Lung (tissue), 12 donors: ENCODE data around the gene QRICH2. TPM values are rescaled to one million over a fixed set of nuclear protein-coding genes. Genes with fewer than 3 reads are reported as not detected.

ENCODE experiments used
- ATAC-seq: fragments of 200-7000 bp; cut with Tn5 transposase; one replicate; pipeline ENCODE4 v1.9.1; 2020; ENCODE audit warnings: moderate number of reproducible peaks; ENCODE audit not compliant: insufficient read depth, low FRiP score
- DNase-seq, 3 donors: peaks; one replicate each; pipeline ENCODE4 v3.0.0-alpha.2; 2013 to 2017
- H3K27ac ChIP-seq, 2 donors: one replicate each; pipeline ENCODE4 v1.5.1; 2013; ENCODE audit warnings: mild to moderate bottlenecking in 2 of 2, moderate library complexity in 2 of 2, control low read depth in 1 of 2, inconsistent platforms in 1 of 2, low read depth in 1 of 2, low read length in 1 of 2
- H3K27me3 ChIP-seq, 3 donors: one replicate each; pipeline ENCODE4 v1.5.1; 2013; ENCODE audit warnings: low read length in 2 of 3; ENCODE audit not compliant: control insufficient read depth in 3 of 3, insufficient read depth in 3 of 3
- H3K36me3 ChIP-seq, 4 donors: one replicate each; pipeline ENCODE4 v1.5.1; 2013; ENCODE audit warnings: low read length in 4 of 4, mild to moderate bottlenecking in 1 of 4, moderate library complexity in 1 of 4; ENCODE audit not compliant: control insufficient read depth in 4 of 4, insufficient read depth in 4 of 4
- H3K4me1 ChIP-seq, 5 donors: one replicate each; pipeline ENCODE4 v1.5.1; 2013; ENCODE audit warnings: low read length in 5 of 5, mild to moderate bottlenecking in 2 of 5, moderate library complexity in 1 of 5; ENCODE audit not compliant: control insufficient read depth in 5 of 5, insufficient read depth in 5 of 5
- H3K4me3 ChIP-seq: one replicate; pipeline ENCODE4 v1.5.1; 2013; ENCODE audit warnings: mild to moderate bottlenecking, control low read depth, moderate library complexity
- H3K9ac ChIP-seq, 2 donors: one replicate each; pipeline ENCODE4 v1.5.1; 2013; ENCODE audit warnings: low read length in 2 of 2, control low read depth in 1 of 2; ENCODE audit not compliant: insufficient read depth in 1 of 2
- H3K9me3 ChIP-seq, 4 donors: one replicate each; pipeline ENCODE4 v1.5.1; 2013; ENCODE audit warnings: low read length in 3 of 4, mild to moderate bottlenecking in 1 of 4, moderate library complexity in 1 of 4; ENCODE audit not compliant: control insufficient read depth in 4 of 4, insufficient read depth in 3 of 4
- CTCF ChIP-seq: IDR thresholded peaks from 2 replicates; pipeline ENCODE4 v1.5.1; 2012; ENCODE audit warnings: mild to moderate bottlenecking; ENCODE audit errors: control extremely low read depth, extremely low read depth
- WGBS, 2 donors: extraction: QIAGEN DNeasy Blood & Tissue Kit; methylation state at CpG; one replicate each; pipeline ENCODE4 v1.1.7; 2013; 5-methylcytosine and 5-hydroxymethylcytosine counted together
- polyA plus RNA-seq, 2 donors: library from polyadenylated mRNA; stranded (reverse); fragments of 200-250 nt; gene quantifications; one replicate each; pipeline ENCODE4 v1.2.1, GENCODE V29; 2013
- total RNA-seq, 2 donors: library from RNA; depleted of rRNA in 1 of 2; stranded (reverse); fragments of >200 nt in 1 of 2; gene quantifications; one replicate each; pipeline ENCODE4 v1.2.1, GENCODE V29; 2014 to 2021
- donor health status: control.
- donor health status: control.
- donor health status: Bipolar disorder and iron deficiency.
- donor health status: healthy.
- donor health status: DM: yes; HTN: yes; CAD: no.

QRICH2 gene
- total and polyA plus RNA-seq, 4 donors, result 2.3 to 4.7 (median 2.7) TPM

- DNase-seq (no peak), ATAC-seq (no peak)
- Histone ChIP-seq H3K4me3 (no peak overlapping the region), H3K9me3 (no peaks in the 10 kb centered on the region), H3K9ac (no peak overlapping the region), H3K27me3 (no peaks in the 10 kb centered on the region), H3K36me3 (no peaks in the 10 kb centered on the region), H3K4me1 (peaks cover 0 to 8% (median 1%) of the 10 kb centered on the region in 5 donors), H3K27ac (no peak overlapping the region)
- no peak for TF ChIP-seq CTCF
- WGBS, 2 donors, result 54 to 57% methylated on average over 13 of the region's 13 CpGs
Measured at GRCh38 chr17:76354747-76355310, 46.8 kb upstream of the QRICH2 start.

DNA sequence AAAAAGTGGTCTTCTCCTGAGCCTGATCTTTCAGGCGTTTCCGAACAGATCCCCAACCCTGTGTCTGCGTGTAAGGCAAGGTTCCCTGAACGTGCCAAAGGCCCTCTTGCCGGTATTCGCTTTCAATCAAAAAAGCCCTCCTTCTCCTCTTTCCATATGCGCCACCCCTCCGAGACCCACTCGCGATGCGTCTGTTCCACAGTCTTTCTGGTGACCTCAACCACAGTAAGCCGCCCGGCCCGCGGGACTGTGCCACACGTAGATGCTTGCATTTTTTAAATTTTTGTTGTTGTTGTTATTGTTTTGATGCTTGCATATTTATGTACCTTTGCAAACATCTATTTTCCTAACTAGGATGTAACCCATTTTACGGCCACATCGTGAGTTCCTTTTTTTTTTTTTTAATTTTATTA lies 46.2 kb upstream of the QRICH2 start:
- Histone ChIP-seq H3K4me1 (peaks cover 0 to 8% (median 1%) of the 10 kb centered on the region in 5 donors), H3K27me3 (no peaks in the 10 kb centered on the region), H3K9me3 (no peaks in the 10 kb centered on the region), H3K27ac (no peak overlapping the region), H3K4me3 (peak overlapping the region; percentile 82), H3K36me3 (no peaks in the 10 kb centered on the region), H3K9ac (no peak overlapping the region)
- no peak for DNase-seq
- ATAC-seq, result no peak
- WGBS, 2 donors, result 1 to 2% methylated on average over 18 of the region's 18 CpGs
- TF ChIP-seq CTCF, result no peak

DNA sequence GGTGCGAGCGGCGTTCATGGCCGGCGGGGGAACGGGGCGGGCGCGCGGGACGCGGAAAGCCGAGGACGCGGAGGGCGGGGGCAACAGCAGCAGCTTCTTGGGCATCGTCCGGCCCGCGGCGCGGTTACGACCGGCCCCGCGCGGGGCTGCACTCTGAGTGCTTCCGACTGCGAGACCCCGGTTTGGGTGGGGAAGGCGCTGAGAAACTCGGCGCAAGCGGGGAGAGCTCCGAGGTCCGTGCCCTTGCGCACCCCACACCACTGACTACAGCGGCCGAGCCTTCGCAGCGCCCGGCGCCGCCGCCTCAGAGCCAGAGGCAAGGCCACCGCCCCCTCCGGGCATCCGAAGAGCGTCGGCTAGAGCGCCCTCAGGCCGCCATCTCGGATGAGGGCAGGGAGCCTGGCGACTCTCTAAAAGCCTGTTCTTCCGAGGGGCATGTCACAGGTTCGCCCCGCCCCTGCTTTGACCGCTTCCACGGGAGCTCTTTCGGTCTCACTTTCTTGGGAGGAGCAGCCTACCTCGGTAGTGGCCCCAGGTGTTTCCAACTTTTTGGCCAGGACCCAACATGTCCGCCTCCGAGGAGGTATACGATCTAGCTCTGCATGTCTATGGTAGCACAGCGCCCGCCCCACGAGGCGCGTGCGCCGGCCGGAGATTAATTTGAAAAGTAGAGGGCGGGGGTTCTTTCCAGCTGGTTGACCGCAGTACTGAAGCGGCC lies 45.7 kb upstream of the QRICH2 start, which contains the start of gene PRPSAP1:
TSS of gene PRPSAP1 (minus strand) at position 318 of the 718 bp plus-strand sequence. CDS start at position 105, 213 bp downstream.
- H3K4me3 ChIP-seq, result peak within 1 kb of the TSS; percentile 82

More for the DNA sequence above, 45.7 kb upstream of the QRICH2 start, which contains the start of gene PRPSAP1:
- peak; percentile 89 to 96 (median 94) for DNase-seq
- Histone ChIP-seq H3K27me3 (no peaks in the 10 kb centered on the region), H3K9ac (peak within 1 kb of the TSS; percentile 0 to 66), H3K9me3 (no peaks in the 10 kb centered on the region), H3K36me3 (no peaks in the 10 kb centered on the region), H3K4me1 (peaks cover 0 to 8% (median 1%) of the 10 kb centered on the region in 5 donors), H3K27ac (peak within 1 kb of the TSS; percentile 96 to 97)
- peak; percentile 95 for ATAC-seq
- TF ChIP-seq CTCF, result peak; percentile 38
- 0 to 1% methylated on average over 68 to 75 of the region's 75 CpGs for WGBS, 2 donors
